ENCODE data around the gene TLN1.

Gene TLN1

DNA sequence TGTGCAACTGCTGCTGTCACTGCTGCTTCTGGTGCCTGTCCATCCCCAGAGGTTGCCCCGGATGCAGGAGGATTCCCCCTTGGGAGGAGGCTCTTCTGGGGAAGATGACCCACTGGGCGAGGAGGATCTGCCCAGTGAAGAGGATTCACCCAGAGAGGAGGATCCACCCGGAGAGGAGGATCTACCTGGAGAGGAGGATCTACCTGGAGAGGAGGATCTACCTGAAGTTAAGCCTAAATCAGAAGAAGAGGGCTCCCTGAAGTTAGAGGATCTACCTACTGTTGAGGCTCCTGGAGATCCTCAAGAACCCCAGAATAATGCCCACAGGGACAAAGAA, 58.0 kb downstream of the TLN1 start:
- no peak for TF ChIP-seq SPI1 (IDR thresholded peaks at IDR 0.05; ENCODE audit: borderline replicate concordance, low read depth)
- no peak for TF ChIP-seq POLR2AphosphoS5 (IDR thresholded peaks at IDR 0.05; ENCODE audit: low read depth)
- TF ChIP-seq, protein P1, sequence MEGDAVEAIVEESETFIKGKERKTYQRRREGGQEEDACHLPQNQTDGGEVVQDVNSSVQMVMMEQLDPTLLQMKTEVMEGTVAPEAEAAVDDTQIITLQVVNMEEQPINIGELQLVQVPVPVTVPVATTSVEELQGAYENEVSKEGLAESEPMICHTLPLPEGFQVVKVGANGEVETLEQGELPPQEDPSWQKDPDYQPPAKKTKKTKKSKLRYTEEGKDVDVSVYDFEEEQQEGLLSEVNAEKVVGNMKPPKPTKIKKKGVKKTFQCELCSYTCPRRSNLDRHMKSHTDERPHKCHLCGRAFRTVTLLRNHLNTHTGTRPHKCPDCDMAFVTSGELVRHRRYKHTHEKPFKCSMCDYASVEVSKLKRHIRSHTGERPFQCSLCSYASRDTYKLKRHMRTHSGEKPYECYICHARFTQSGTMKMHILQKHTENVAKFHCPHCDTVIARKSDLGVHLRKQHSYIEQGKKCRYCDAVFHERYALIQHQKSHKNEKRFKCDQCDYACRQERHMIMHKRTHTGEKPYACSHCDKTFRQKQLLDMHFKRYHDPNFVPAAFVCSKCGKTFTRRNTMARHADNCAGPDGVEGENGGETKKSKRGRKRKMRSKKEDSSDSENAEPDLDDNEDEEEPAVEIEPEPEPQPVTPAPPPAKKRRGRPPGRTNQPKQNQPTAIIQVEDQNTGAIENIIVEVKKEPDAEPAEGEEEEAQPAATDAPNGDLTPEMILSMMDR (IDR thresholded peaks at IDR 0.05; ENCODE audit: insufficient read depth, low read length) = no peak
- no peak for TF ChIP-seq GABPA (IDR thresholded peaks at IDR 0.05; ENCODE audit: low read depth)
- TF ChIP-seq, protein P2, sequence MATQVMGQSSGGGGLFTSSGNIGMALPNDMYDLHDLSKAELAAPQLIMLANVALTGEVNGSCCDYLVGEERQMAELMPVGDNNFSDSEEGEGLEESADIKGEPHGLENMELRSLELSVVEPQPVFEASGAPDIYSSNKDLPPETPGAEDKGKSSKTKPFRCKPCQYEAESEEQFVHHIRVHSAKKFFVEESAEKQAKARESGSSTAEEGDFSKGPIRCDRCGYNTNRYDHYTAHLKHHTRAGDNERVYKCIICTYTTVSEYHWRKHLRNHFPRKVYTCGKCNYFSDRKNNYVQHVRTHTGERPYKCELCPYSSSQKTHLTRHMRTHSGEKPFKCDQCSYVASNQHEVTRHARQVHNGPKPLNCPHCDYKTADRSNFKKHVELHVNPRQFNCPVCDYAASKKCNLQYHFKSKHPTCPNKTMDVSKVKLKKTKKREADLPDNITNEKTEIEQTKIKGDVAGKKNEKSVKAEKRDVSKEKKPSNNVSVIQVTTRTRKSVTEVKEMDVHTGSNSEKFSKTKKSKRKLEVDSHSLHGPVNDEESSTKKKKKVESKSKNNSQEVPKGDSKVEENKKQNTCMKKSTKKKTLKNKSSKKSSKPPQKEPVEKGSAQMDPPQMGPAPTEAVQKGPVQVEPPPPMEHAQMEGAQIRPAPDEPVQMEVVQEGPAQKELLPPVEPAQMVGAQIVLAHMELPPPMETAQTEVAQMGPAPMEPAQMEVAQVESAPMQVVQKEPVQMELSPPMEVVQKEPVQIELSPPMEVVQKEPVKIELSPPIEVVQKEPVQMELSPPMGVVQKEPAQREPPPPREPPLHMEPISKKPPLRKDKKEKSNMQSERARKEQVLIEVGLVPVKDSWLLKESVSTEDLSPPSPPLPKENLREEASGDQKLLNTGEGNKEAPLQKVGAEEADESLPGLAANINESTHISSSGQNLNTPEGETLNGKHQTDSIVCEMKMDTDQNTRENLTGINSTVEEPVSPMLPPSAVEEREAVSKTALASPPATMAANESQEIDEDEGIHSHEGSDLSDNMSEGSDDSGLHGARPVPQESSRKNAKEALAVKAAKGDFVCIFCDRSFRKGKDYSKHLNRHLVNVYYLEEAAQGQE (IDR thresholded peaks at IDR 0.05; ENCODE audit: insufficient replicate concordance, low read depth) = no peak
- no peak overlapping the region for H3K27ac ChIP-seq (replicated peaks)
- no peak for DNase-seq (ENCODE audit: low read depth in 1 of 2, low spot score in 1 of 2)
- no peak overlapping the region for H3K4me3 ChIP-seq (replicated peaks; ENCODE audit: insufficient read depth, low read length)
- peaks cover 18% of the 10 kb centered on the region for H3K27me3 ChIP-seq (ENCODE audit: insufficient read depth, poor library complexity, severe bottlenecking)

DNA sequence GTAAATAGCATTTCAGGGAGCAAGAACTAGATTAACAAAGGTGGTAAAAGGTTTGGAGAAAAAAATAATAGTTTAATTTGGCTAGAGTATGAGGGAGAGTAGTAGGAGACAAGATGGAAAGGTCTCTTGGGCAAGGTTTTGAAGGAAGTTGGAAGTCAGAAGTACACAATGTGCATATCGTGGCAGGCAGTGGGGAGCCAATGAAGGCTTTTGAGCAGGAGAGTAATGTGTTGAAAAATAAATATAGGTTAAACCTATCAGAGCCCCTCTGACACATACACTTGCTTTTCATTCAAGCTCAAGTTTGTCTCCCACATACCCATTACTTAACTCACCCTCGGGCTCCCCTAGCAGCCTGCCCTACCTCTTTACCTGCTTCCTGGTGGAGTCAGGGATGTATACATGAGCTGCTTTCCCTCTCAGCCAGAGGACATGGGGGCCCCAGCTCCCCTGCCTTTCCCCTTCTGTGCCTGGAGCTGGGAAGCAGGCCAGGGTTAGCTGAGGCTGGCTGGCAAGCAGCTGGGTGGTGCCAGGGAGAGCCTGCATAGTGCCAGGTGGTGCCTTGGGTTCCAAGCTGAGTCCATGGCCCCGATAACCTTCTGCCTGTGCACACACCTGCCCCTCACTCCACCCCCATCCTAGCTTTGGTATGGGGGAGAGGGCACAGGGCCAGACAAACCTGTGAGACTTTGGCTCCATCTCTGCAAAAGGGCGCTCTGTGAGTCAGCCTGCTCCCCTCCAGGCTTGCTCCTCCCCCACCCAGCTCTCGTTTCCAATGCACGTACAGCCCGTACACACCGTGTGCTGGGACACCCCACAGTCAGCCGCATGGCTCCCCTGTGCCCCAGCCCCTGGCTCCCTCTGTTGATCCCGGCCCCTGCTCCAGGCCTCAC, 58.6 kb downstream of the TLN1 start, which contains the start of gene CA9:
Gene CA9, plus strand, starts transcription at position 797 of the 893 bp plus-strand sequence. Its CDS starts 32 bp downstream, at position 829.
- Histone ChIP-seq H3K27ac (replicated peaks) (no peak within 1 kb of the TSS), H3K27me3 (ENCODE audit: insufficient read depth, poor library complexity, severe bottlenecking) (peaks cover 18% of the 10 kb centered on the region), H3K4me3 (replicated peaks; ENCODE audit: insufficient read depth, low read length) (no peak within 1 kb of the TSS)
- TF ChIP-seq, protein P2 (IDR thresholded peaks at IDR 0.05; ENCODE audit: insufficient replicate concordance, low read depth) = no peak
- TF ChIP-seq POLR2AphosphoS5 (IDR thresholded peaks at IDR 0.05; ENCODE audit: low read depth) (no peak), SPI1 (IDR thresholded peaks at IDR 0.05; ENCODE audit: borderline replicate concordance, low read depth) (no peak), GABPA (IDR thresholded peaks at IDR 0.05; ENCODE audit: low read depth) (no peak)
- no peak for DNase-seq (ENCODE audit: low read depth in 1 of 2, low spot score in 1 of 2)

DNA sequence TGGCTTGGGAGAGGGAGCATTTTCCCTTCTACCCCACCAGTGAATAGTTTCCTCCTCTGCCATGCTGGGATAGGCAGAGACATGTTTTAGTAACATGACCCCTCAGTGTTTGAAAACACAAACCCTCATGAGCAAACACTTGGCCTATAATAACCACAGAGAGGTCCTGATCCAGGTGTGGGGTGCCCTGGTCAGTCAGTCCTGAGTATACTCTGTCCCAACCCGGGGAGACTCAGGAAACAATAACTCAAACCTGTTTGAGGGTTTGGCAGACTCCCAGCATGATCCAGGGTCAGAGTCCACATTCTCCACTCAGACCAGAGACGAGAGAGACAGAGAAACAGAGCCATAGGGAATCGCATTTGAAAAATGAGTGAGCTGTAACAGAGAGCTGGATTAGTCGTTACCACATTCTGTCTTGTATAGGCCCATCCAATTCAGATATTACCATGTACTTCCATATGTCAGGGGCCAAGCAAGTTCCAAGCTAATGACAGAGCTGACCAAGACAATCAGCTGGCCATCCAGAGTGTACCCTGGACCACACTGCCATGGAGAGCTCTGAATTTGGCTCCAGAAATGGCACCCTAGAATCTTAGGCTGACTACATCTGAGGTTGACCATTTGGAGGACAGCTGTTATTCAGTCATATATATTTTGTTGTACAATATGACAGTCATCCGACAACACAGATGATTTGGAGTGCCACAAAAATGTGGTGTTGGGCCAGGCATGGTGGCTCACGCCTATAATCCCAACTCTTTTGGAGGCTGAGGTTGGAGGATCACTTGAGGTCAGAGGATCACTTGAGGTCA, 62.5 kb downstream of the TLN1 start:
- H3K4me3 ChIP-seq (replicated peaks; ENCODE audit: insufficient read depth, low read length) = no peak overlapping the region
- no peak for DNase-seq (ENCODE audit: low read depth in 1 of 2, low spot score in 1 of 2)
- TF ChIP-seq, protein P2 (IDR thresholded peaks at IDR 0.05; ENCODE audit: insufficient replicate concordance, low read depth) = no peak
- peaks cover 5% of the 10 kb centered on the region for H3K27me3 ChIP-seq (ENCODE audit: insufficient read depth, poor library complexity, severe bottlenecking)
- H3K27ac ChIP-seq (replicated peaks) = no peak overlapping the region
